GM23248 (cell line): ENCODE measurements around the gene ZNF267.

ENCODE experiments used
- EZH2 ChIP-seq: fragments of 200-600 bp; sonication (generic); IDR thresholded peaks from 2 replicates; pipeline ENCODE4 v1.6.1; 2018; ENCODE audit warnings: antibody characterized with exemption, mild to moderate bottlenecking; ENCODE audit not compliant: insufficient read depth, poor library complexity, severe bottlenecking
- EZH2phosphoT487 ChIP-seq: fragments of 200-600 bp; sonication (generic); IDR thresholded peaks from 2 replicates; pipeline ENCODE4 v1.6.1; 2018; ENCODE audit warnings: antibody characterized with exemption, moderate library complexity, mild to moderate bottlenecking, low read depth; ENCODE audit not compliant: insufficient read depth

DNA sequence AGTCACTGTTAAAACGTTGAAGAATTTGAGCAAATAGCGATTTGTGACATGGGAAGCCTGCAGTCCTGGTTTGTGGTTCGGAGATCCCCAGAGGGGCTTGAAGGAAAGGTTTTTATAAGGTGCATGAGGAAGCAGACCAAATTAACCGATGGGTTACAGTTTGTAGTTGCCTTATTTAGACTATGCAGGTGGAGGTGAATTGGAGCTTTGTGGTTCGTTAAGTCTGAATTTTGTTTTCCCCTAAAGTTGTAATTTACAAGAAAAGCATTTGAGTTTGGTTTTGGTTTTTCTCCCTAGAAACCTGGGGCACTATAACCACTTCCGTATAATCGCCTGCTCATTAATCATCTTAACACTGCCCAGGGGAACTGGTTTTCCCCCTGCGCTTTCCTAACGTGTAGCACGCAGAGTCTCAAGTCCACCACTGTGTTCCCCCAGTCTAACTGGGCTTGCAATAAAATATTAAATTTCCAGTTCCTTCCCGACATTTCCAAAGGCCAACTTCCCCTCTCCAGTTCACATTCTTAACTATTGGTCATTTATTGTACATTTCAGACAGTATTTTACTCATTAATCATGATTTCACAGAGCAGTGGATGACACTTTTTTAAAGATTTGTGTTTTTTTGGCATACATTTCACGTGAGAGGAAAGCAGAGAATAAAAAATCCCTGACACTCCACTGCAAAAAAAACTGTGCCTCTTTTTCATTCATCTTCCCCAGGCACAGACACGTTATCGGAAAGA, 932 bp downstream of the ZNF267 start:
- TF ChIP-seq EZH2 (no peak), EZH2phosphoT487 (no peak)
